GM19438 (cell line): Measurements from ENCODE around the gene MARF1.
"Not testable (repeated sequence)": the region's sequence is repeated elsewhere in the genome, so short reads cannot be mapped to it uniquely, and the experiment has no call there.

ENCODE experiments used
- ATAC-seq: cut with Tn5 transposase; IDR thresholded peaks from one replicate; pipeline ENCODE4 v1.9.1; 2021; ENCODE audit warnings: low read depth; ENCODE audit not compliant: unreplicated experiment

MARF1 gene

GRCh38 chr16:15621889-15622288 is 21.1 kb downstream of the MARF1 start:
- no peak for ATAC-seq

GRCh38 chr16:15621456-15621855 is 21.5 kb downstream of the MARF1 start:
- ATAC-seq, result no peak

- ATAC-seq, result no peak
Measured at GRCh38 chr16:15620611-15621195, 22.3 kb downstream of the MARF1 start.

- no peak for ATAC-seq
Measured at GRCh38 chr16:15618392-15618791, 24.6 kb downstream of the MARF1 start.

- ATAC-seq, result no peak
Measured at GRCh38 chr16:15617901-15618300, 25.1 kb downstream of the MARF1 start.

GRCh38 chr16:15616475-15617165 is 26.3 kb downstream of the MARF1 start:
- ATAC-seq, result no peak

- ATAC-seq, result no peak
Measured at GRCh38 chr16:15616012-15616411, 26.9 kb downstream of the MARF1 start.

GRCh38 chr16:15613676-15614075 is 29.3 kb downstream of the MARF1 start:
- no peak for ATAC-seq

GRCh38 chr16:15611610-15612009 is 31.3 kb downstream of the MARF1 start:
- no peak for ATAC-seq

GRCh38 chr16:15610369-15610871 is 32.5 kb downstream of the MARF1 start:
- no peak for ATAC-seq

GRCh38 chr16:15609286-15609649 is 33.7 kb downstream of the MARF1 start:
- no peak for ATAC-seq

GRCh38 chr16:15608398-15609285 is 34.3 kb downstream of the MARF1 start:
- ATAC-seq, result no peak

GRCh38 chr16:15607700-15608396 is 35.1 kb downstream of the MARF1 start:
- no peak for ATAC-seq

GRCh38 chr16:15607221-15607699 is 35.7 kb downstream of the MARF1 start:
- not testable (repeated sequence) for ATAC-seq

GRCh38 chr16:15606518-15607220 is 36.3 kb downstream of the MARF1 start:
- ATAC-seq, result no peak

- no peak for ATAC-seq
Measured at GRCh38 chr16:15605839-15606517, 37.0 kb downstream of the MARF1 start.

GRCh38 chr16:15604460-15605440 is 38.2 kb downstream of the MARF1 start:
- no peak for ATAC-seq
